Left lung (tissue), 10 donors: ENCODE measurements around the gene EPHA2. TPM values are rescaled to one million over a fixed set of nuclear protein-coding genes. Genes with fewer than 3 reads are reported as not detected.
"Not testable (repeated sequence)": the region's sequence is repeated elsewhere in the genome, so short reads cannot be mapped to it uniquely, and the experiment has no call there.

Source experiments
- ATAC-seq: fragments of 200-7000 bp; cut with Tn5 transposase; one replicate; pipeline ENCODE4 v1.9.1; 2020; ENCODE audit warnings: moderate library complexity
- DNase-seq, 4 donors: peaks; one replicate each; pipeline ENCODE4 v3.0.0-alpha.2; 2013 to 2020
- H3K27ac ChIP-seq, 2 donors: fragments of 200-600 bp; sonication (generic) in 1 of 2; one replicate each; pipeline versions ENCODE4 v1.5.0 to v1.8.0; 2020 to 2021
- H3K27me3 ChIP-seq, 2 donors: fragments of 200-600 bp; sonication (generic) in 1 of 2; one replicate each; pipeline versions ENCODE4 v1.5.0 to v1.8.0; 2020 to 2021
- H3K36me3 ChIP-seq, 2 donors: fragments of 200-600 bp; sonication (generic) in 1 of 2; one replicate each; pipeline versions ENCODE4 v1.5.0 to v1.8.0; 2020 to 2021
- H3K4me1 ChIP-seq, 2 donors: fragments of 200-600 bp; one replicate each; pipeline ENCODE4 v1.8.0; 2021
- H3K4me3 ChIP-seq, 2 donors: fragments of 200-600 bp; sonication (generic) in 1 of 2; one replicate each; pipeline versions ENCODE4 v1.5.0 to v1.8.0; 2020 to 2021; ENCODE audit warnings: mild to moderate bottlenecking in 1 of 2
- H3K9me3 ChIP-seq, 2 donors: fragments of 200-600 bp; sonication (generic) in 1 of 2; one replicate each; pipeline versions ENCODE4 v1.5.0 to v1.8.0; 2020 to 2021
- intact Hi-C, 2 donors: fragments of 100-400 bp; cut with DNase I; formaldehyde crosslinking; loops; one replicate each; pipeline versions ENCODE4 v1.11.2 to v1.14.2; 2022
- polyA plus RNA-seq, 6 donors: library from polyadenylated mRNA; unstranded; fragments of 120-200 nt; gene quantifications; one replicate each; pipeline ENCODE4 v1.2.1, GENCODE V29; 2013; ENCODE audit not compliant: insufficient read length in 6 of 6
- total RNA-seq, 2 donors: library from RNA; stranded (reverse); fragmentation: NEBNext Ultra II Directional; extraction: Animal tissue kit (Norgen Biotek cat#: 25700); gene quantifications; one replicate each; pipeline ENCODE4 v1.2.1, GENCODE V29; 2021
- TF ChIP-seq, protein P1 (sequence below), 2 donors: fragments of 200-600 bp; sonication (generic) in 1 of 2; IDR thresholded peaks; one replicate each; pipeline versions ENCODE4 v1.5.0 to v1.8.0; 2021; ENCODE audit warnings: antibody characterized with exemption in 2 of 2
- donor health status: DM: no; HTN: yes; CAD: no.
- donor health status: DM: no; HTN: no; CAD: no.

EPHA2 gene
- total and polyA plus RNA-seq, 8 donors, result 12.6 to 62.6 (median 33.9) TPM

GRCh38 chr1:16198444-16199156 lies 42.7 kb upstream of the EPHA2 start:
- peak in 1 of 4 donors; percentile 47 for DNase-seq

DNA sequence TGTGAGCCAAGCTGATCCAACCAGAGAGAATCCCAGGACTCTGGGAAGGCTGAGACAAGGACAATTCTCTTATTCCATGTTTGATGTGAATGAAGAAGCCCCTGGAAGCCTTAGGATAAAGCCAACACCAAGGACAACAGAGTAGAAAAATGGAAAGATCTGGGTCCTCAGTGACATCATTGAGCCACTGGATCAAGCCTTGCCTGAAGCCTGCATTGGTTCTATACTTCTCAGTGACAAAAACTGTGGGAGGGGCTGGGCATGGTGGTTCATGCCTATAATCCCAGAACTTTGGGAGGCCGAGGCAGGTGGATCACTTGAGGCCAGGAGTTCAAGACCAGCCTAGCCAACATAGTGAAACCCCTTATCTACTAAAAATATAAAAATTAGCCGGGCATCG lies 41.0 kb upstream of the EPHA2 start:
- intact Hi-C loops, result loop anchor here in 1 of 2 donors (10.0 kb wide), 1 partner anchor 122 kb away; the partner anchor contains the start of gene FAM131C
- TF ChIP-seq, protein P1, sequence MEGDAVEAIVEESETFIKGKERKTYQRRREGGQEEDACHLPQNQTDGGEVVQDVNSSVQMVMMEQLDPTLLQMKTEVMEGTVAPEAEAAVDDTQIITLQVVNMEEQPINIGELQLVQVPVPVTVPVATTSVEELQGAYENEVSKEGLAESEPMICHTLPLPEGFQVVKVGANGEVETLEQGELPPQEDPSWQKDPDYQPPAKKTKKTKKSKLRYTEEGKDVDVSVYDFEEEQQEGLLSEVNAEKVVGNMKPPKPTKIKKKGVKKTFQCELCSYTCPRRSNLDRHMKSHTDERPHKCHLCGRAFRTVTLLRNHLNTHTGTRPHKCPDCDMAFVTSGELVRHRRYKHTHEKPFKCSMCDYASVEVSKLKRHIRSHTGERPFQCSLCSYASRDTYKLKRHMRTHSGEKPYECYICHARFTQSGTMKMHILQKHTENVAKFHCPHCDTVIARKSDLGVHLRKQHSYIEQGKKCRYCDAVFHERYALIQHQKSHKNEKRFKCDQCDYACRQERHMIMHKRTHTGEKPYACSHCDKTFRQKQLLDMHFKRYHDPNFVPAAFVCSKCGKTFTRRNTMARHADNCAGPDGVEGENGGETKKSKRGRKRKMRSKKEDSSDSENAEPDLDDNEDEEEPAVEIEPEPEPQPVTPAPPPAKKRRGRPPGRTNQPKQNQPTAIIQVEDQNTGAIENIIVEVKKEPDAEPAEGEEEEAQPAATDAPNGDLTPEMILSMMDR (IDR thresholded peaks at IDR 0.05), result no peak
- Histone ChIP-seq H3K27me3 (no peaks in the 10 kb centered on the region), H3K4me1 (no peaks in the 10 kb centered on the region), H3K36me3 (peaks cover 0 to 11% of the 10 kb centered on the region in 2 donors), H3K27ac (no peak overlapping the region), H3K4me3 (no peak overlapping the region), H3K9me3 (no peaks in the 10 kb centered on the region)
- peak in 1 of 4 donors; percentile 0 for DNase-seq
- ATAC-seq, result no peak

More at GRCh38 chr1:16198444-16199156, 42.7 kb upstream of the EPHA2 start:
- TF ChIP-seq, protein P1 (IDR thresholded peaks at IDR 0.05), result no peak
- intact Hi-C loops, result loop anchor here in 1 of 2 donors (10.0 kb wide), 1 partner anchor 124 kb away; the partner anchor contains the start of gene FAM131C
- no peaks in the 10 kb centered on the region for H3K9me3 ChIP-seq
- no peak for ATAC-seq
- H3K4me3 ChIP-seq, result no peak overlapping the region
- H3K27ac ChIP-seq, result no peak overlapping the region
- H3K4me1 ChIP-seq, result no peaks in the 10 kb centered on the region
- no peaks in the 10 kb centered on the region for H3K27me3 ChIP-seq
- peaks cover 0 to 17% of the 10 kb centered on the region in 2 donors for H3K36me3 ChIP-seq

DNA sequence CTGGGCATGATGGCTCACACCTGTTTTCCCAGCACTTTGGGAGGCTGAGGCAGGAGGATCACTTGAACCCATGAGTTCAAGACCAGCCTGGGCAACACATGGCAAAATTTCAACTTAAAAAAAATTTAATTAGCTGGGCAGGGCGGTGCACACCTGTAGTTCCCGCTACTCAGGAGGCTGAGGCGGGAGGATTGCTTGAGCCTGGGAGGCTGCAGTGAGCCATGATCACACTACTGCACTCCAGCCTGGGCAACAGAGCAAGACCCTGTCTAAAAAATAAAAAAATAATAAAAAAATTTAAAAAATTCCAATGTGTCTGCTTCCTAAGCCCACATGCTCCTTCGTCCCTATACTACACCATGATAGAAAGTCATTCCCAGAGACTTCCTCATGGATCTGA lies 40.3 kb upstream of the EPHA2 start:
- intact Hi-C loops, result loop anchor here in 1 of 2 donors (10.0 kb wide), 1 partner anchor 121 kb away; the partner anchor contains the start of gene FAM131C
- peak in 1 of 4 donors; percentile 5 for DNase-seq
- not testable (repeated sequence) for H3K4me3 ChIP-seq, H3K4me1 ChIP-seq, ATAC-seq, H3K27ac ChIP-seq, H3K27me3 ChIP-seq, H3K9me3 ChIP-seq
- peaks cover 0 to 11% of the 10 kb centered on the region in 2 donors for H3K36me3 ChIP-seq

- Histone ChIP-seq H3K4me3 (no peak overlapping the region), H3K9me3 (no peaks in the 10 kb centered on the region), H3K27ac (no peak overlapping the region), H3K4me1 (no peaks in the 10 kb centered on the region), H3K36me3 (peaks cover 0 to 11% of the 10 kb centered on the region in 2 donors), H3K27me3 (no peaks in the 10 kb centered on the region)
- intact Hi-C loops, result loop anchor here in 1 of 2 donors (10.0 kb wide), 1 partner anchor 121 kb away; the partner anchor contains the start of gene FAM131C
- ATAC-seq (no peak), DNase-seq (peak in 1 of 4 donors; percentile 32)
- TF ChIP-seq, protein P1 (IDR thresholded peaks at IDR 0.05), result no peak
Measured at GRCh38 chr1:16195518-16195905, 39.6 kb upstream of the EPHA2 start.

- ATAC-seq (no peak), DNase-seq (peak in 1 of 4 donors; percentile 48)
- Histone ChIP-seq H3K9me3 (no peaks in the 10 kb centered on the region), H3K4me3 (no peak overlapping the region), H3K27ac (no peak overlapping the region), H3K36me3 (no peaks in the 10 kb centered on the region), H3K27me3 (no peaks in the 10 kb centered on the region), H3K4me1 (peaks cover 0 to 7% of the 10 kb centered on the region in 2 donors)
- TF ChIP-seq, protein P1 (IDR thresholded peaks at IDR 0.05), result no peak
- intact Hi-C loops, result loop anchor here in 1 of 2 donors (10.0 kb wide), 1 partner anchor 117 kb away; the partner anchor contains the start of gene FAM131C
Measured at GRCh38 chr1:16191916-16192546, 36.2 kb upstream of the EPHA2 start.
